AG09319 (cell line): Measurements from ENCODE around the gene TUSC1.
"Not testable (repeated sequence)": the region's sequence is repeated elsewhere in the genome, so short reads cannot be mapped to it uniquely, and the experiment has no call there.

Source experiments
- DNase-seq: peaks from one replicate; pipeline ENCODE4 v3.0.0-alpha.2; 2010; ENCODE audit warnings: low read depth; ENCODE audit errors: extremely low read depth
- CTCF ChIP-seq: IDR thresholded peaks from 2 replicates; pipeline ENCODE4 v1.5.1; 2011; ENCODE audit warnings: low read depth, mild to moderate bottlenecking, inconsistent platforms, low read length, moderate library complexity

The TUSC1 gene

GRCh38 chr9:25702536-25702935, 24.3 kb upstream of the TUSC1 start:
- no peak for DNase-seq
- no peak for TF ChIP-seq CTCF

- DNase-seq = not testable (repeated sequence)
Measured at GRCh38 chr9:25700899-25701298, 22.7 kb upstream of the TUSC1 start.

GRCh38 chr9:25700430-25700829, 22.2 kb upstream of the TUSC1 start:
- TF ChIP-seq CTCF = no peak
- DNase-seq = no peak

- TF ChIP-seq CTCF = no peak
Measured at GRCh38 chr9:25691786-25692185, 13.5 kb upstream of the TUSC1 start.

GRCh38 chr9:25684321-25684720, 6.1 kb upstream of the TUSC1 start:
- DNase-seq = no peak
- no peak for TF ChIP-seq CTCF

More at GRCh38 chr9:25691786-25692185, 13.5 kb upstream of the TUSC1 start:
- DNase-seq = no peak

GRCh38 chr9:25681266-25681665, 3.0 kb upstream of the TUSC1 start:
- TF ChIP-seq CTCF = no peak
- no peak for DNase-seq

- DNase-seq = no peak
- TF ChIP-seq CTCF = no peak
Measured at GRCh38 chr9:25678846-25679360, 659 bp upstream of the TUSC1 start.
